Epithelial cell of prostate (primary cell): ENCODE data around the gene KRTAP5-6.

ENCODE experiments used
- DNase-seq: peaks from one replicate; pipeline ENCODE4 v3.0.0-alpha.2; 2011; ENCODE audit warnings: low read depth, low spot score
- H3K27ac ChIP-seq: fragments of 450-650 bp; 2 replicates; pipeline ENCODE4 v1.5.1; 2017; ENCODE audit warnings: mild to moderate bottlenecking

Gene KRTAP5-6

GRCh38 chr11:1729692-1730011, 32.7 kb downstream of the KRTAP5-6 start:
- no peak for DNase-seq
- no peak overlapping the region for H3K27ac ChIP-seq

GRCh38 chr11:1730059-1730629, 33.1 kb downstream of the KRTAP5-6 start:
- DNase-seq, result no peak
- no peak overlapping the region for H3K27ac ChIP-seq

- DNase-seq, result no peak
Observed at GRCh38 chr11:1731451-1732059, 34.6 kb downstream of the KRTAP5-6 start.

GRCh38 chr11:1732418-1733008, 35.5 kb downstream of the KRTAP5-6 start:
- no peak for DNase-seq
- H3K27ac ChIP-seq, result no peak overlapping the region

More at GRCh38 chr11:1731451-1732059, 34.6 kb downstream of the KRTAP5-6 start:
- no peak overlapping the region for H3K27ac ChIP-seq

GRCh38 chr11:1733009-1733715, 36.2 kb downstream of the KRTAP5-6 start:
- no peak overlapping the region for H3K27ac ChIP-seq
- no peak for DNase-seq

GRCh38 chr11:1733716-1734640, 37.0 kb downstream of the KRTAP5-6 start:
- no peak for DNase-seq
- H3K27ac ChIP-seq, result no peak overlapping the region

GRCh38 chr11:1734641-1735081, 37.7 kb downstream of the KRTAP5-6 start:
- no peak overlapping the region for H3K27ac ChIP-seq
- no peak for DNase-seq

GRCh38 chr11:1735271-1735670, 38.3 kb downstream of the KRTAP5-6 start:
- H3K27ac ChIP-seq, result no peak overlapping the region
- DNase-seq, result no peak

- DNase-seq, result no peak
- no peak overlapping the region for H3K27ac ChIP-seq
Observed at GRCh38 chr11:1736447-1736992, 39.5 kb downstream of the KRTAP5-6 start.

- no peak overlapping the region for H3K27ac ChIP-seq
- no peak for DNase-seq
Observed at GRCh38 chr11:1737080-1737757, 40.2 kb downstream of the KRTAP5-6 start.

GRCh38 chr11:1738380-1738779, 41.4 kb downstream of the KRTAP5-6 start:
- no peak overlapping the region for H3K27ac ChIP-seq
- DNase-seq, result no peak

- no peak overlapping the region for H3K27ac ChIP-seq
- DNase-seq, result no peak
Observed at GRCh38 chr11:1739576-1739975, 42.6 kb downstream of the KRTAP5-6 start.

- no peak for DNase-seq
- H3K27ac ChIP-seq, result no peak overlapping the region
Observed at GRCh38 chr11:1740786-1741530, 44.0 kb downstream of the KRTAP5-6 start.

GRCh38 chr11:1741741-1742140, 44.7 kb downstream of the KRTAP5-6 start:
- H3K27ac ChIP-seq, result no peak overlapping the region
- no peak for DNase-seq

GRCh38 chr11:1742371-1742770, 45.4 kb downstream of the KRTAP5-6 start:
- DNase-seq, result no peak
- no peak overlapping the region for H3K27ac ChIP-seq

GRCh38 chr11:1742869-1743584, 46.0 kb downstream of the KRTAP5-6 start:
- no peak for DNase-seq

GRCh38 chr11:1743585-1744136, 46.7 kb downstream of the KRTAP5-6 start:
- H3K27ac ChIP-seq, result no peak overlapping the region
- no peak for DNase-seq

More at GRCh38 chr11:1742869-1743584, 46.0 kb downstream of the KRTAP5-6 start:
- no peak overlapping the region for H3K27ac ChIP-seq
